H1 (cell line): Measurements from ENCODE around the gene AP1G2. TPM values are rescaled to one million over a fixed set of nuclear protein-coding genes. Genes with fewer than 3 reads are reported as not detected.

Experiments
- CTCF ChIA-PET: fragments of 300-600 bp; sonication (Branson Sonifier 250); formaldehyde crosslinking; loops from one replicate; lab custom pipeline; 2021; ENCODE audit not compliant: partially characterized antibody; lab: Charles Lee
- POLR2A ChIA-PET: fragments of 300-600 bp; sonication (Branson Sonifier 250); formaldehyde crosslinking; loops from one replicate; lab custom pipeline; 2021; ENCODE audit warnings: inconsistent platforms; ENCODE audit not compliant: partially characterized antibody; lab: Charles Lee
- DNase-seq, 2 experiments: peaks; one replicate each; pipeline versions ENCODE4 v3.0.0 to v3.0.0-alpha.2; 2010 to 2022; ENCODE audit warnings: low spot score in 2 of 2, low read depth in 1 of 2, mixed read lengths in 1 of 2
- FAIRE-seq: peaks from 2 replicates; lab custom pipeline; 2011; peaks lifted over from hg19 to GRCh38; lab: Jason Lieb, UNC
- H2AFZ ChIP-seq: 2 replicates; pipeline ENCODE4 v1.8.1; 2012; ENCODE audit warnings: low read length, inconsistent platforms
- H2AK5ac ChIP-seq: 2 replicates; pipeline ENCODE4 v1.6.1; 2013; ENCODE audit warnings: low read depth, low read length
- H2BK120ac ChIP-seq: replicated peaks from 2 replicates; pipeline ENCODE3; 2013; ENCODE audit warnings: low read depth, low read length, inconsistent platforms
- H2BK12ac ChIP-seq: 2 replicates; pipeline ENCODE4 v1.6.1; 2013; ENCODE audit warnings: low read depth, low read length
- H2BK15ac ChIP-seq: 2 replicates; pipeline ENCODE4 v1.6.1; 2013; ENCODE audit warnings: low read length
- H2BK20ac ChIP-seq: 2 replicates; pipeline ENCODE4 v1.6.1; 2013; ENCODE audit warnings: low read length
- H2BK5ac ChIP-seq: 2 replicates; pipeline ENCODE4 v1.6.1; 2013; ENCODE audit warnings: low read depth, low read length
- H3K14ac ChIP-seq: 2 replicates; pipeline ENCODE4 v1.6.1; 2013; ENCODE audit warnings: inconsistent platforms; ENCODE audit not compliant: insufficient read length
- H3K18ac ChIP-seq: 2 replicates; pipeline ENCODE4 v1.6.1; 2013; ENCODE audit warnings: low read length; ENCODE audit errors: extremely low read depth
- H3K23ac ChIP-seq: 2 replicates; pipeline ENCODE4 v1.6.1; 2013; ENCODE audit warnings: inconsistent platforms; ENCODE audit not compliant: insufficient read length
- H3K23me2 ChIP-seq: 2 replicates; pipeline ENCODE4 v1.6.1; 2013; ENCODE audit warnings: low read depth, low read length
- H3K27ac ChIP-seq: 2 replicates; pipeline ENCODE4 v1.6.1; 2011; ENCODE audit warnings: low read depth, low read length, inconsistent platforms
- H3K27me3 ChIP-seq, 4 experiments: replicated peaks in 1 of 4; 1 replicate in 1 of 4; 2 replicates in 3 of 4; pipeline versions ENCODE4 v1.6.1 to v1.8.1; 2011 to 2013; ENCODE audit warnings: low read length in 3 of 4, mild to moderate bottlenecking in 3 of 4, inconsistent platforms in 2 of 4, mixed read lengths in 2 of 4, moderate library complexity in 1 of 4; ENCODE audit not compliant: control insufficient read depth in 3 of 4, insufficient read depth in 3 of 4; ENCODE audit errors: extremely low read depth in 1 of 4
- H3K36me3 ChIP-seq, 4 experiments: 2 replicates each; pipeline versions ENCODE4 v1.6.1 to v1.8.1; 2011 to 2013; ENCODE audit warnings: mild to moderate bottlenecking in 4 of 4, low read length in 3 of 4, moderate library complexity in 2 of 4, control low read depth in 1 of 4, inconsistent platforms in 1 of 4; ENCODE audit not compliant: insufficient read depth in 4 of 4, control insufficient read depth in 2 of 4
- H3K4ac ChIP-seq: replicated peaks from 2 replicates; pipeline ENCODE3; 2013; ENCODE audit warnings: low read length, low read depth, mixed read lengths, inconsistent platforms; ENCODE audit not compliant: insufficient read length
- H3K4me1 ChIP-seq, 4 experiments: replicated peaks in 1 of 4; 1 replicate in 1 of 4; 2 replicates in 3 of 4; pipeline versions ENCODE4 v1.6.1 to v1.8.1; 2011 to 2013; ENCODE audit warnings: low read length in 3 of 4, inconsistent platforms in 2 of 4, mixed read lengths in 1 of 4; ENCODE audit not compliant: insufficient read depth in 4 of 4, control insufficient read depth in 3 of 4
- H3K4me2 ChIP-seq, 2 experiments: 2 replicates each; pipeline versions ENCODE4 v1.6.1 to v1.8.1; 2011 to 2013; ENCODE audit warnings: low read depth in 2 of 2, low read length in 2 of 2, control low read depth in 1 of 2, inconsistent platforms in 1 of 2, mild to moderate bottlenecking in 1 of 2; ENCODE audit not compliant: insufficient read depth in 1 of 2
- H3K4me3 ChIP-seq, 4 experiments: fragments of 200-600, 300-600 bp in 1 of 4; sonication (generic), shearing (Covaris generic), sonication (Bioruptor Twin) in 1 of 4; 2 replicates each; pipeline versions ENCODE4 v1.5.1 to v1.8.1; 2011 to 2016; ENCODE audit warnings: low read length in 4 of 4, low read depth in 3 of 4, control low read depth in 2 of 4, inconsistent platforms in 2 of 4, mild to moderate bottlenecking in 2 of 4, mixed read lengths in 1 of 4, moderate library complexity in 1 of 4; ENCODE audit not compliant: insufficient read depth in 2 of 4; ENCODE audit errors: extremely low read depth in 1 of 4
- H3K56ac ChIP-seq: replicated peaks from 2 replicates; pipeline ENCODE3; 2013; ENCODE audit warnings: low read depth, mild to moderate bottlenecking, mixed read lengths, low read length, inconsistent platforms; ENCODE audit not compliant: insufficient read length
- H3K79me1 ChIP-seq: 2 replicates; pipeline ENCODE4 v1.6.1; 2013; ENCODE audit warnings: low read depth, low read length, control low read depth
- H3K79me2 ChIP-seq, 2 experiments: 2 replicates each; pipeline versions ENCODE4 v1.6.1 to v1.8.1; 2012 to 2013; ENCODE audit warnings: low read length in 2 of 2, mild to moderate bottlenecking in 2 of 2, inconsistent platforms in 1 of 2; ENCODE audit not compliant: insufficient read depth in 2 of 2, control insufficient read depth in 1 of 2
- H3K9ac ChIP-seq, 4 experiments: replicated peaks in 1 of 4; 1 replicate in 1 of 4; 2 replicates in 3 of 4; pipeline versions ENCODE4 v1.6.1 to v1.8.1; 2011 to 2013; ENCODE audit warnings: low read depth in 3 of 4, low read length in 3 of 4, control low read depth in 2 of 4, mild to moderate bottlenecking in 2 of 4, moderate library complexity in 2 of 4, inconsistent platforms in 1 of 4; ENCODE audit errors: extremely low read depth in 1 of 4
- H3K9me3 ChIP-seq, 2 experiments: 2 replicates each; pipeline versions ENCODE4 v1.6.1 to v1.8.1; 2012 to 2013; ENCODE audit warnings: mild to moderate bottlenecking in 2 of 2, moderate library complexity in 2 of 2, control low read depth in 1 of 2, inconsistent platforms in 1 of 2, low read depth in 1 of 2, low read length in 1 of 2, mixed read lengths in 1 of 2; ENCODE audit not compliant: insufficient read depth in 2 of 2
- H4K20me1 ChIP-seq, 2 experiments: replicated peaks in 1 of 2; 2 replicates each; pipeline versions ENCODE3 to v1.8.1; 2011 to 2013; ENCODE audit warnings: inconsistent platforms in 2 of 2, low read length in 2 of 2, mild to moderate bottlenecking in 1 of 2; ENCODE audit not compliant: insufficient read depth in 2 of 2, control insufficient read depth in 1 of 2
- H4K5ac ChIP-seq: 2 replicates; pipeline ENCODE4 v1.6.1; 2013; ENCODE audit warnings: low read length, low read depth, mixed read lengths, inconsistent platforms; ENCODE audit not compliant: insufficient read length
- H4K8ac ChIP-seq: 2 replicates; pipeline ENCODE4 v1.8.0; 2013; ENCODE audit warnings: mild to moderate bottlenecking, moderate library complexity, low read length, inconsistent platforms; ENCODE audit not compliant: insufficient read depth; ENCODE audit errors: extremely low read depth
- H4K91ac ChIP-seq: replicated peaks from 2 replicates; pipeline ENCODE3; 2013; ENCODE audit warnings: low read length, mixed read lengths, inconsistent platforms; ENCODE audit not compliant: insufficient read length
- CTBP2 ChIP-seq: IDR thresholded peaks from 2 replicates; pipeline ENCODE4 v1.7.0; 2011; ENCODE audit warnings: borderline replicate concordance, mild to moderate bottlenecking, moderate library complexity, mixed read lengths, low read length; ENCODE audit not compliant: insufficient read depth, insufficient read length
- CTCF ChIP-seq, 3 experiments: IDR thresholded peaks; 1 replicate in 2 of 3; 2 replicates in 1 of 3; pipeline versions ENCODE4 v1.5.1 to v1.6.1; 2011; ENCODE audit warnings: low read length in 3 of 3, mild to moderate bottlenecking in 3 of 3, inconsistent platforms in 2 of 3, low read depth in 1 of 3, moderate library complexity in 1 of 3; ENCODE audit not compliant: insufficient read depth in 1 of 3; ENCODE audit errors: control extremely low read depth in 1 of 3
- JUND ChIP-seq: IDR thresholded peaks from 2 replicates; pipeline ENCODE4 v1.6.1; 2011; ENCODE audit warnings: mild to moderate bottlenecking, improper control_type of control experiment, low read length
- SIN3A ChIP-seq, 2 experiments: IDR thresholded peaks in 1 of 2; conservative IDR thresholded peaks in 1 of 2; 2 replicates each; pipeline ENCODE4 v1.6.1; 2011 to 2012; ENCODE audit warnings: low read length in 2 of 2, improper control_type of control experiment in 1 of 2, low read depth in 1 of 2, mild to moderate bottlenecking in 1 of 2
- SIX5 ChIP-seq: IDR thresholded peaks from 2 replicates; pipeline ENCODE4 v1.6.1; 2011; ENCODE audit warnings: mild to moderate bottlenecking, low read depth, low read length
- TAF1 ChIP-seq: IDR thresholded peaks from 2 replicates; pipeline ENCODE4 v1.6.1; 2011; ENCODE audit warnings: mild to moderate bottlenecking, low read depth, low read length
- TBP ChIP-seq: IDR thresholded peaks from 2 replicates; pipeline ENCODE4 v1.6.1; 2011; ENCODE audit warnings: low read depth, low read length, improper control_type of control experiment
- YY1 ChIP-seq: IDR thresholded peaks from 2 replicates; pipeline ENCODE4 v1.6.1; 2011; ENCODE audit warnings: low read depth, mild to moderate bottlenecking, low read length
- WGBS, 2 experiments: shearing (Covaris generic) in 1 of 2; methylation state at CpG; one replicate each; pipeline versions ENCODE4 v1.1.6 to v1.1.7; 2013 to 2015; ENCODE audit warnings: low lambda C conversion rate in 2 of 2, mixed read lengths in 2 of 2, inconsistent platforms in 1 of 2, low coverage in 1 of 2, missing lambda C conversion rate in 1 of 2; ENCODE audit not compliant: insufficient replicate concordance in 2 of 2, insufficient coverage in 1 of 2, insufficient read length in 1 of 2; ENCODE audit errors: extremely low coverage in 1 of 2, missing lambda C conversion rate in 1 of 2; 5-methylcytosine and 5-hydroxymethylcytosine counted together
- polyA plus RNA-seq, 7 experiments: library from polyadenylated mRNA; depleted of rRNA in 3 of 7; stranded (reverse) in 5 of 7; unstranded in 2 of 7; fragments of >200 nt in 5 of 7; fragments of 200-250 nt in 2 of 7; gene quantifications; 1 replicate in 5 of 7; 2 replicates in 1 of 7; 4 replicates in 1 of 7; pipeline versions ENCODE4 v1.2.1 to v1.2.3, GENCODE V29; 2011 to 2013; ENCODE audit warnings: missing spikeins in 2 of 7, mixed read lengths in 2 of 7
- total RNA-seq: library from RNA; stranded (reverse); fragmentation: NEBNext Ultra II Directional; extraction: Animal tissue kit (Norgen Biotek cat#: 25700); gene quantifications from 2 replicates; pipeline ENCODE4 v1.2.1, GENCODE V29; 2021

AP1G2 gene
- total and polyA plus RNA-seq, 2 of the 8 experiments (the other 6 are each of a cell fraction or from before 2014, with no cell fraction given) = 70.9 to 134 TPM

GRCh38 chr14:23588884-23589598 lies 21.4 kb upstream of the AP1G2 start:
- FAIRE-seq (peak; percentile 71), DNase-seq (peak in 1 of 2 experiments; percentile 87)
- Histone ChIP-seq H3K23me2 (no peaks in the 10 kb centered on the region), H3K27ac (no peak overlapping the region), H3K9me3 (no peaks in the 10 kb centered on the region; a peak in 1 of 4 replicates), H3K79me2 (no peaks in the 10 kb centered on the region), H2BK120ac (no peak overlapping the region), H3K4me1 (peaks cover 0 to 6% (median under 1%) of the 10 kb centered on the region in 4 experiments; a peak in 2 of 7 replicates), H3K4me3 (no peak overlapping the region), H3K18ac (peak overlapping the region; percentile 5; the same call in 1 of the 2 replicates), H3K27me3 (no peaks in the 10 kb centered on the region), H3K79me1 (no peaks in the 10 kb centered on the region), H3K14ac (no peak overlapping the region), H2BK12ac (no peak overlapping the region), H2BK15ac (no peak overlapping the region), H2BK5ac (no peak overlapping the region), H3K4me2 (no peak overlapping the region), H3K23ac (no peak overlapping the region), H3K56ac (no peak overlapping the region), H4K20me1 (no peaks in the 10 kb centered on the region), H2AK5ac (no peak overlapping the region), H3K36me3 (no peaks in the 10 kb centered on the region), H2AFZ (peak overlapping the region; percentile 92), H4K8ac (no peak overlapping the region; the same call in 1 of the 2 replicates), H3K4ac (no peak overlapping the region), H3K9ac (no peak overlapping the region), H4K5ac (no peak overlapping the region), H4K91ac (no peak overlapping the region), H2BK20ac (0 out of 2 replicates have a peak overlapping the region, but pooled peaks have one; percentile 34)
- 15% methylated on average over 5 of the region's 5 CpGs; no CpG with 5 or more reads in 1 of the 2 experiments for WGBS, 2 experiments
- ChIA-PET POLR2A (interaction anchor here (0.9 to 1.9 kb wide), 5 partner anchors 10 to 105 kb away, joined by 3 to 5 read pairs (median 4); partner anchors contain the start of gene JPH4), CTCF (interaction anchor here (0.6 to 5.1 kb wide), 34 partner anchors 8 to 467 kb away, joined by 3 to 49 read pairs (median 4); partner anchors contain the start of genes DHRS2 and JPH4)
- TF ChIP-seq CTCF (IDR thresholded peaks at IDR 0.05; ENCODE audit: control extremely low read depth in 1 of 3, insufficient read depth in 1 of 3, low read depth in 1 of 3, low read length in 3 of 3) = peak; percentile 88 to 95 (median 95)
- TF ChIP-seq SIN3A (conservative IDR thresholded peaks at IDR 0.05 in 1 of 2, IDR thresholded peaks at IDR 0.05 in 1 of 2; ENCODE audit: low read depth in 1 of 2, low read length in 2 of 2) = 0 out of 4 replicates have a peak, but pooled peaks of 1 of the 2 experiments have one; percentile 43
- 0 out of 2 replicates have a peak, but pooled peaks have one; percentile 46 for TF ChIP-seq TBP
- TF ChIP-seq CTBP2 = no peak
- TF ChIP-seq JUND = peak; percentile 58; the same call in 1 of the 2 replicates
- TF ChIP-seq YY1 = peak; percentile 54; the same call in 1 of the 2 replicates
- no peak for TF ChIP-seq SIX5
- 0 out of 2 replicates have a peak, but pooled peaks have one; percentile 22 for TF ChIP-seq TAF1
